ENCODE results near the gene LHFPL3.

DNA sequence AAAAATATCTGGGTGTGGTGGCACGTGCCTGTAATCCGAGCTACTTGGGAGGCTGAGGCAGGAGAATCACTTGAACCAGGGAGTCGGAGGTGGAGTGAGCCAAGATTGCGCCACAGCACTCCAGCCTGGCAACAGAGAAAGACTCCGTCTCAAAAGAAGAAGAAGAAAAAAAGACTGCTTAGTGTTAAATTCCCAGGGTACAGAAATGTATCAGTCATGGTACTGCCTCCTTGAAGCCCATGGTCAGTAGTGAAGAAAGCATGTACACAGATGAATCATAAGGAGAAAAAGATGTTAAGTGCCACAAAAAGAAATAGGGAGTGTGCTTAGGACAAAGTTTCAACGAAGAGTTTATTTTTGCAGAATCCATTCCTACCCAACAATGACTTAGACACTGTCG lies 623.1 kb downstream of the LHFPL3 start:
- TF ChIP-seq POLR2A (IDR thresholded peaks at IDR 0.05) = no peak
- TF ChIP-seq, protein P1, sequence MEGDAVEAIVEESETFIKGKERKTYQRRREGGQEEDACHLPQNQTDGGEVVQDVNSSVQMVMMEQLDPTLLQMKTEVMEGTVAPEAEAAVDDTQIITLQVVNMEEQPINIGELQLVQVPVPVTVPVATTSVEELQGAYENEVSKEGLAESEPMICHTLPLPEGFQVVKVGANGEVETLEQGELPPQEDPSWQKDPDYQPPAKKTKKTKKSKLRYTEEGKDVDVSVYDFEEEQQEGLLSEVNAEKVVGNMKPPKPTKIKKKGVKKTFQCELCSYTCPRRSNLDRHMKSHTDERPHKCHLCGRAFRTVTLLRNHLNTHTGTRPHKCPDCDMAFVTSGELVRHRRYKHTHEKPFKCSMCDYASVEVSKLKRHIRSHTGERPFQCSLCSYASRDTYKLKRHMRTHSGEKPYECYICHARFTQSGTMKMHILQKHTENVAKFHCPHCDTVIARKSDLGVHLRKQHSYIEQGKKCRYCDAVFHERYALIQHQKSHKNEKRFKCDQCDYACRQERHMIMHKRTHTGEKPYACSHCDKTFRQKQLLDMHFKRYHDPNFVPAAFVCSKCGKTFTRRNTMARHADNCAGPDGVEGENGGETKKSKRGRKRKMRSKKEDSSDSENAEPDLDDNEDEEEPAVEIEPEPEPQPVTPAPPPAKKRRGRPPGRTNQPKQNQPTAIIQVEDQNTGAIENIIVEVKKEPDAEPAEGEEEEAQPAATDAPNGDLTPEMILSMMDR (IDR thresholded peaks at IDR 0.05) = no peak

Measured in thyroid gland (tissue), 4 donors.